K562 (cell line): Measurements from ENCODE around the gene CDH20.

Experiments
- CHD1 ChIP-seq: fragments of 200-600 bp; sonication (generic); IDR thresholded peaks from one replicate; pipeline ENCODE4 v1.6.1; 2012; ENCODE audit warnings: mild to moderate bottlenecking, moderate library complexity, low read length, inconsistent platforms
- CTCF ChIP-seq, 3 experiments: IDR thresholded peaks in 2 of 3; conservative IDR thresholded peaks in 1 of 3; 2 replicates each; pipeline ENCODE4 v1.5.1; 2011 to 2012; ENCODE audit warnings: low read length in 3 of 3, mild to moderate bottlenecking in 3 of 3, control low read depth in 2 of 3, improper control_type of control experiment in 1 of 3, inconsistent platforms in 1 of 3, low read depth in 1 of 3, mixed read lengths in 1 of 3, moderate library complexity in 1 of 3; ENCODE audit not compliant: insufficient read depth in 2 of 3
- DDX20 ChIP-seq: fragments of 450-650 bp; IDR thresholded peaks from 2 replicates; pipeline ENCODE4 v1.6.1; 2016; ENCODE audit warnings: missing genetic modification characterization, low read depth, mild to moderate bottlenecking, missing compliant biosample characterization, moderate library complexity
- ELF2 ChIP-seq: fragments of 250-450 bp; sonication (Bioruptor Pico); IDR thresholded peaks from 2 replicates; pipeline ENCODE4 v1.5.0; 2021; ENCODE audit warnings: mild to moderate bottlenecking
- JUND ChIP-seq, 2 experiments: IDR thresholded peaks; 2 replicates in 1 of 2; 3 replicates in 1 of 2; pipeline ENCODE4 v1.6.1; 2011; ENCODE audit warnings: borderline replicate concordance in 2 of 2, low read depth in 2 of 2, low read length in 2 of 2, improper control_type of control experiment in 1 of 2, missing biosample characterization in 1 of 2, missing genetic modification characterization in 1 of 2, missing genetic modification reagents in 1 of 2
- KAT8 ChIP-seq: fragments of 450-650 bp; IDR thresholded peaks from 2 replicates; pipeline ENCODE4 v1.6.1; 2016; ENCODE audit warnings: low read depth, mild to moderate bottlenecking
- MAFK ChIP-seq: IDR thresholded peaks from 2 replicates; pipeline ENCODE4 v1.6.1; 2011; ENCODE audit warnings: low read length, improper control_type of control experiment
- REST ChIP-seq, 2 experiments: fragments of 450-650 bp; formaldehyde crosslinking in 1 of 2; IDR thresholded peaks; 2 replicates each; pipeline versions ENCODE4 v1.4.0 to v1.6.1; 2014 to 2020; ENCODE audit warnings: mild to moderate bottlenecking in 2 of 2, borderline replicate concordance in 1 of 2, low read depth in 1 of 2
- SNRNP70 ChIP-seq: fragments of 200-400 bp; formaldehyde crosslinking; optimal IDR thresholded peaks from 2 replicates; pipeline ENCODE3; 2017; ENCODE audit warnings: low read depth, low read length
- TAF1 ChIP-seq: IDR thresholded peaks from 2 replicates; pipeline ENCODE4 v1.6.1; 2011; ENCODE audit warnings: mild to moderate bottlenecking, low read length, moderate library complexity; ENCODE audit not compliant: insufficient read depth, control insufficient read depth, severe bottlenecking; ENCODE audit errors: extremely low read depth
- ZNF212 ChIP-seq: fragments of 450-650 bp; formaldehyde crosslinking; IDR thresholded peaks from 2 replicates; pipeline ENCODE4 v1.4.0; 2020; ENCODE audit warnings: mild to moderate bottlenecking
- ZNF24 ChIP-seq: fragments of 450-650 bp; IDR thresholded peaks from 2 replicates; pipeline ENCODE4 v1.6.1; 2016
- ZNF253 ChIP-seq: fragments of 250-450 bp; sonication (Bioruptor Pico); conservative IDR thresholded peaks from 2 replicates; pipeline ENCODE4 v1.6.1; 2021; ENCODE audit warnings: mild to moderate bottlenecking

GRCh38 chr18:61583548-61583947 is 250.3 kb downstream of the CDH20 start:
- no peak for TF ChIP-seq MAFK
- no peak for TF ChIP-seq REST (IDR thresholded peaks at IDR 0.05; ENCODE audit: borderline replicate concordance)
- TF ChIP-seq REST (CRISPR knock-in tag; IDR thresholded peaks at IDR 0.05; ENCODE audit: low read depth): no peak
- TF ChIP-seq CHD1: no peak
- TF ChIP-seq ZNF212 (CRISPR knock-in tag): no peak
- TF ChIP-seq CTCF (IDR thresholded peaks at IDR 0.05 in 2 of 3, conservative IDR thresholded peaks at IDR 0.05 in 1 of 3; ENCODE audit: insufficient read depth in 2 of 3, low read depth in 1 of 3, low read length in 3 of 3): no peak
- no peak for TF ChIP-seq DDX20 (tag)
- TF ChIP-seq ZNF253 (CRISPR knock-in tag): no peak
- no peak for TF ChIP-seq ELF2
- no peak for TF ChIP-seq KAT8
- TF ChIP-seq JUND (IDR thresholded peaks at IDR 0.05; ENCODE audit: borderline replicate concordance, low read depth, low read length): no peak
- TF ChIP-seq JUND (tag; IDR thresholded peaks at IDR 0.05; ENCODE audit: borderline replicate concordance, low read depth, low read length): no peak
- no peak for TF ChIP-seq SNRNP70
- TF ChIP-seq TAF1: no peak
- no peak for TF ChIP-seq ZNF24
